Erythroblast (primary cell): ENCODE measurements around the gene POLE.

Source experiments
- GATA1 ChIP-seq: IDR thresholded peaks from 2 replicates; pipeline ENCODE4 v1.6.1; 2011; ENCODE audit warnings: low read depth, mild to moderate bottlenecking, control low read depth, low read length, moderate library complexity
- POLR2A ChIP-seq: IDR thresholded peaks from 2 replicates; pipeline ENCODE4 v1.6.1; 2011; ENCODE audit warnings: mild to moderate bottlenecking, low read length

DNA sequence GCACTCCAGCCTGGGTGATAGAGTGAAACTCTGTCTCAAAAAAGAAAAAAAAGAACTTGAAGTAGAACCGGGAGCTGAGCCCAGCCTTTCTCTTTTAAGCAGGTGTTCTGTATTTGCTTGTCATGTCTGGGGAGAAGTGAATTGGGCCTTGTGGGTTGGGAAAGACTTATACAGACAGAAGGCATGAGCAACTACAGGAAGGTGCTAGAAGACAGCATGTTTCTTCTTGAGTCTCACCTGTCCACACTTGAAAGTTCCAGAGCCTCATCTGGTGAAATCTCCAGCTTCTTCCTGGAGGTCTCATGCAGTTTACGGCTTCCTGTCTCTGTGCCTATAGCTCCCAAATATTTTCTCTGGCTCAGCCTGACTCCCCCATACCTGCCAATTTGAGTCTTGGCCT lies 26.0 kb upstream of the POLE start:
- no peak for TF ChIP-seq POLR2A
- no peak for TF ChIP-seq GATA1
